Measurements from ENCODE around the gene OXLD1.
A peak's percentile ranks its signal among the peaks of the same experiment; 100 is the strongest.

Gene OXLD1

DNA sequence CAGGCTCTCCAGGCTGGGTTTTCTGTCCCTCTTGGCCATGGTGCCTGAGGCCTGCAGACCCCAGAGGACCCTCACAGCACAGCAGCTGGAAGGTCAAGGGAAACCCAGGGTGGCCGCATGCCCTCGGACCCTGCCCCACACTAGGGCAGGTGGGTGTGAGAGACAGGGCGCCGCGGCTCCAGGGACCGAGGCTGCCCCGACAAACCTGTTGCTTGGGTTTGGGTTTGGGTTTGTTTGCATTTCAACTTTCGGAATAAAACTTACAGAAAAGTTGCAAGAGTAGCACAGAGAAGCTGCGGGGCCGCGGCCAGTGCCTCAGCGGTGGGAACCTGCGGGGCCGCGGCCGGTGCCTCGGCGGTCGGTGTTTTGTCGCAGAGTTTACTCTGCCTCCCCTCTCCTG lies 25.2 kb upstream of the OXLD1 start:
- Mint-ChIP-seq H3K27me3 (no peaks in the 10 kb centered on the region), H3K4me3 (no peak overlapping the region), H3K9me3 (no peaks in the 10 kb centered on the region), H3K4me1 (peaks cover 28% of the 10 kb centered on the region), H3K36me3 (peaks cover 58% of the 10 kb centered on the region), H3K27ac (no peak overlapping the region)
- no peak for ATAC-seq

DNA sequence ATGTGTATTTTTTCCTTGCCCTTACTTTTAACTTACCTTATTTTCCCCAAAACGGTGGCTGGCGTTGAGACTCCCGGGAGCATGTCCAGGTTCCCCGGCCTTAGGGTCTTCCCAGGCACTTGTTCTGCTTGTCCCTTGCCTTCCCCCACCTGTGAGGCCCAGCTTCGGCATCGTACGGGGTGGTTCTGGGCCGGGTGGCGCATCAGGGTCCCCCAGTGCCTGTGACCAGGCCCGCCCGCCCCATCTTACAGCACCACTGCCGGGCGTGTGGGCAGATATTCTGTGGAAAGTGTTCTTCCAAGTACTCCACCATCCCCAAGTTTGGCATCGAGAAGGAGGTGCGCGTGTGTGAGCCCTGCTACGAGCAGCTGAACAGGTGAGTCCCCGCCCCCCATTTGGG lies 24.8 kb upstream of the OXLD1 start:
- H3K4me1 Mint-ChIP-seq, result peaks cover 31% of the 10 kb centered on the region
- no peak for ATAC-seq
- no peaks in the 10 kb centered on the region for H3K27me3 Mint-ChIP-seq
- no peak overlapping the region for H3K4me3 Mint-ChIP-seq
- H3K27ac Mint-ChIP-seq, result no peak overlapping the region
- peaks cover 58% of the 10 kb centered on the region for H3K36me3 Mint-ChIP-seq
- H3K9me3 Mint-ChIP-seq, result no peaks in the 10 kb centered on the region

DNA sequence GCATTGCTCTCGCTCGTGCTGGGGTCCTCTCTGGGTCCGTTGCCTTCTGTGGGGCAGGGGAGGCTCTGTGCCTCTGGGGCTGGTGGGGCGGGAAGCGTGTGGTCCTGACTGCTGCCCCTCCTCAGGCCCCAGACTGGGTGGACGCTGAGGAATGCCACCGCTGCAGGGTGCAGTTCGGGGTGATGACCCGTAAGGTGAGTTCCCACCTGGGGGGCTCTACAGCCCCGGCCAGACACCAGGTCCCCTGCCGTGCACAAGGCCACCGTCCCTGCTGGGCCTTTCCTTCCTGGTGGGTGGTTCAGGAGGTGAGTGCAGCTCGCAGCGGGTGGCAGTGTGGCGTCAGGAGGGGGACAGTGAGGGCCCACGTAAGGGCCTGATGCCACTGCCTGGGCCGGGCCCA lies 24.1 kb upstream of the OXLD1 start:
- peaks cover 56% of the 10 kb centered on the region for H3K36me3 Mint-ChIP-seq
- H3K9me3 Mint-ChIP-seq, result no peaks in the 10 kb centered on the region
- no peaks in the 10 kb centered on the region for H3K27me3 Mint-ChIP-seq
- ATAC-seq, result no peak
- no peak overlapping the region for H3K4me3 Mint-ChIP-seq
- H3K4me1 Mint-ChIP-seq, result peaks cover 38% of the 10 kb centered on the region
- H3K27ac Mint-ChIP-seq, result no peak overlapping the region

DNA sequence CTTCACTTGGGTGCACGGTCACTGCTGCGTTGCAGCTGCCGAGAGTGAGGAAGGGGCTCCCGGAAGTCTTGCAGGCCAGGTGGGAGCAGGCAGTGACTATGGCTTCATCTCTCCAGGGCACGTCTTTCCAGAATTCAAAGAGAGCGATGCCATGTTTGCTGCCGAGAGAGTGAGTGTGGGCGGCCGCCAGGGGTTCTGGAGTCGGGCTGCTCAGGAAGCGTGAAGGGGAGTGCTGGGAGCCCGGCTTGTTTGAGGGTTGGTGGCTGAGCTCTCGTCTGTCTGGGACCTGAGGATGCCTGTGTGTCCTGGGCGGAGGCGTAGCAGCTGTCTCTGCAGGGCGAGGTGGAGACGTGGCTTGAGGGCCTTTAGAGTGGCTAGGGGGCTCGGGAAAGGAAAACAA lies 23.7 kb upstream of the OXLD1 start:
- no peaks in the 10 kb centered on the region for H3K27me3 Mint-ChIP-seq
- peaks cover 56% of the 10 kb centered on the region for H3K36me3 Mint-ChIP-seq
- ATAC-seq, result no peak
- H3K27ac Mint-ChIP-seq, result no peak overlapping the region
- no peaks in the 10 kb centered on the region for H3K9me3 Mint-ChIP-seq
- H3K4me1 Mint-ChIP-seq, result peaks cover 43% of the 10 kb centered on the region
- H3K4me3 Mint-ChIP-seq, result no peak overlapping the region

DNA sequence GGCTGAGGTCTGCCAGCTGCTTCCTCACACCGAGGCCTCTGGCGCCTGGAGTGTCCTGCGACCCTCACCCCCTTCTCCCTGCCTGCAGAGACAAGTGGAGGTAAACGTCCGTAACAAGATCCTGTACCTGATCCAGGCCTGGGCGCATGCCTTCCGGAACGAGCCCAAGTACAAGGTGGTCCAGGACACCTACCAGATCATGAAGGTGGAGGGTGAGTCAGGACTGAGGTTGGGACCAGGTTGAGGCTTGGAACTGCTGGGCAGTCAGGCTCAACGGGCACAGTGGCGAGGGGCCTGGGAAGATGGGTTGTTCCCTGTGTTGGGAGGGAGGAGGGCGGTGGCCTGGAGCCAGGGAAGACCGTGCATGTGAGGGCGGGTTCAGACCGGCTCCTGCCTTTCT lies 22.2 kb upstream of the OXLD1 start:
- peak overlapping the region; percentile 25 for H3K27ac Mint-ChIP-seq
- H3K27me3 Mint-ChIP-seq, result no peaks in the 10 kb centered on the region
- peaks cover 50% of the 10 kb centered on the region for H3K4me1 Mint-ChIP-seq
- ATAC-seq, result no peak
- peaks cover 56% of the 10 kb centered on the region for H3K36me3 Mint-ChIP-seq
- no peaks in the 10 kb centered on the region for H3K9me3 Mint-ChIP-seq
- H3K4me3 Mint-ChIP-seq, result no peak overlapping the region

DNA sequence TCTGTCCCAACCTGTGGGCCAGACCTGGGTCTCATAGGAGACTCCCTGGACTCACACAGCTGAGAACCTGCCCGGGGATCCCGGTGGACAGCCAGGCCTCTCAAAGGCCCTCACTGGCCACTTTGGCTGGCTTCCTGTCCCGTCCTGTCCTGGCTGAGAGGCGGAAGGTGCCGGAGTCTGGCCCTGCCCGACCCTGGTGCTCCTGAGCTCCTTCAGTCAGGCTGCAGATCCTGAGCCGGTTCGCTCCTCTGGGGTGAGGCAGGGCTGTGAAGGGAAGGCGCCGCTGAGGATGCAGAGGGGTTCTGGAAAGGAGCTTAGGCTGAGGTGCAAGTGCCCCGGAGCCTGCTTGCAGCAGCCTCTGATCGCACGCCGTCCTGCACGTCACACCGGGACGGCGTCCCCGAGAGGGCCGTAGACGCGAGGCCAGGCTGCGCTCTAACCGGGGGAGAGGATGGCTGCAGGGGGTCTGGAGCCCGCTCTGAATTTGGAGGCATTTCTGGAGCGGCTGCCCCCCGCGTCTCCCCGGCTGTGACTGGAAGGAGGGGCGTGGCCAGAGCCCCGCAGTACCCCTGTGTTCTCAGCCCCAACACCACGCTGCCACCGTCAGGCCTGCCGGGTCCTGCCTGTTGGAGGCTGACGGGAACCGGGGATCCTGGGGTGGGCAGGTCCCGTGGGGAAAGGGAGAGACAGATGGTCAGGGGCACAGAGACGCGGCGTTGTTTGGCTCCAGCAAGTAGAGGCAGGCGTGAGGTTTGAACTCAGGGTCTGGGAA lies 21.6 kb upstream of the OXLD1 start:
- H3K9me3 Mint-ChIP-seq, result no peaks in the 10 kb centered on the region
- H3K27ac Mint-ChIP-seq, result no peak overlapping the region
- H3K4me3 Mint-ChIP-seq, result no peak overlapping the region
- peaks cover 56% of the 10 kb centered on the region for H3K36me3 Mint-ChIP-seq
- no peak for ATAC-seq
- H3K4me1 Mint-ChIP-seq, result peaks cover 51% of the 10 kb centered on the region
- H3K27me3 Mint-ChIP-seq, result no peaks in the 10 kb centered on the region

DNA sequence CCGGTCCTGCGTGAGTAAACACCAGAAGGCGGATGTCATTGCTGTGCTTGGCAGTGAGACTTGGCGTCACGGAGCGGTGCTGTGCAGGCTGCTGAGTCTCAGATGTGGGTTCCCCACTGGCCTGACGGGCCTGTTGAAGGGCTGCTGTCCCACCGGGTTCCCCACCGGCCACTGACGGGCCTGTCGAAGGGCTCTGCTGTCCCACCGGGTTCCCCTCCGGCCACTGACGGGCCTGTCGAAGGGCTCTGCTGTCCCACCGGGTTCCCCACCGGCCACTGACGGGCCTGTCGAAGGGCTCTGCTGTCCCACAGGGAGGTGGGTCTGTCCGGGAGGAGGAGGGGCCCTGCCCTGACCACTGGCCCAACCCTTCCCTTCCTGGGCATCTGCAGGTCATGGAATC lies 20.2 kb upstream of the OXLD1 start:
- no peak overlapping the region for H3K4me3 Mint-ChIP-seq
- no peaks in the 10 kb centered on the region for H3K9me3 Mint-ChIP-seq
- H3K27ac Mint-ChIP-seq, result no peak overlapping the region
- no peak for ATAC-seq
- H3K27me3 Mint-ChIP-seq, result no peaks in the 10 kb centered on the region
- H3K4me1 Mint-ChIP-seq, result peaks cover 62% of the 10 kb centered on the region
- peaks cover 48% of the 10 kb centered on the region for H3K36me3 Mint-ChIP-seq

DNA sequence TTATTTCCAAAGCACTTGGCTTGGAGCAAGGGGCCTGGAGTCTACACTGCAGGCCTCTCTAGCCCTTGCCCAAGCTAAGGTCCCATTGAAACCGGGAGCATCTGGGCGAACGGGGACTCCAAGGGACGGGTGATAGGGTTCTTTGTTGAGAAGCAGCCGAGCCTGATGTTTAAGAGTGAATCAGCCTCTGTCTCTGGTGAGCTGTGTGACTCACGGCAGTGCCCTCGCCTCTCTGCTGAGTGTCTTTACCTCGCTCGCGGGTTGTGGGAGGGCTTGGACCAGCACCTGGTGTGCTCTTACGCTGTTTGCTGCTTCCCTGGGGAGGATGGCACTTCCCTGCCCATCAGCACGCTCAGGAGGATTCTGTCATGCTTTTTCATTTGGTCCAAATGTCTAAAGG lies 18.7 kb upstream of the OXLD1 start:
- peak overlapping the region; percentile 86 for H3K4me3 Mint-ChIP-seq

DNA sequence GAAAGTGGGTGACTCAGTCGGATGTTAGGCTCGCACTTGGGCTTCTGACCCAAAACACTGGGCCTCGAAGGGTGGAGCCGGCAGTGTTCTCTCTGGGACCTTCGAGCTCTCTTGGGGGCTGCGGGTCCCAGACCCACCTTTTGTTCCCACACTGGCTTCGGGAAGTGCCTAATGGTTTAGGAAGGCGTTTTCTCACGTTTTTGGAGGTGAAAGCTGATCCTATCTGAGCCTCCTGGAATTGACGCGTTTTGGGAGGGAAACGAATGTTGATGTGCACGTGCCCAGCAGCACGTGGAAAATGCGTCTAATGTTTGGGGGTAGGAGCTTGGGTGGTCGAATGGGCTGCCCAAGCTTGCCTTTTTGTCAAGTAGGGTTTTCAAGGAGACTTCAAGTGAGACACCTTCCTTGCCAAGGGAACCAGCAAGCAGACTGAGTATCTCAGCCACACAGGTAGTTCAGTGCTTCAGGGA lies 18.1 kb upstream of the OXLD1 start:
- no peaks in the 10 kb centered on the region for H3K27me3 Mint-ChIP-seq
- peak overlapping the region; percentile 86 for H3K4me3 Mint-ChIP-seq
- no peaks in the 10 kb centered on the region for H3K9me3 Mint-ChIP-seq
- H3K36me3 Mint-ChIP-seq, result peaks cover 30% of the 10 kb centered on the region
- no peak for ATAC-seq
- peaks cover 58% of the 10 kb centered on the region for H3K4me1 Mint-ChIP-seq
- peak overlapping the region; percentile 80 for H3K27ac Mint-ChIP-seq

More for the DNA sequence above, 18.7 kb upstream of the OXLD1 start:
- Mint-ChIP-seq H3K4me1 (peaks cover 63% of the 10 kb centered on the region), H3K27ac (peak overlapping the region; percentile 80), H3K36me3 (peaks cover 37% of the 10 kb centered on the region), H3K9me3 (no peaks in the 10 kb centered on the region), H3K27me3 (no peaks in the 10 kb centered on the region)
- ATAC-seq, result no peak

DNA sequence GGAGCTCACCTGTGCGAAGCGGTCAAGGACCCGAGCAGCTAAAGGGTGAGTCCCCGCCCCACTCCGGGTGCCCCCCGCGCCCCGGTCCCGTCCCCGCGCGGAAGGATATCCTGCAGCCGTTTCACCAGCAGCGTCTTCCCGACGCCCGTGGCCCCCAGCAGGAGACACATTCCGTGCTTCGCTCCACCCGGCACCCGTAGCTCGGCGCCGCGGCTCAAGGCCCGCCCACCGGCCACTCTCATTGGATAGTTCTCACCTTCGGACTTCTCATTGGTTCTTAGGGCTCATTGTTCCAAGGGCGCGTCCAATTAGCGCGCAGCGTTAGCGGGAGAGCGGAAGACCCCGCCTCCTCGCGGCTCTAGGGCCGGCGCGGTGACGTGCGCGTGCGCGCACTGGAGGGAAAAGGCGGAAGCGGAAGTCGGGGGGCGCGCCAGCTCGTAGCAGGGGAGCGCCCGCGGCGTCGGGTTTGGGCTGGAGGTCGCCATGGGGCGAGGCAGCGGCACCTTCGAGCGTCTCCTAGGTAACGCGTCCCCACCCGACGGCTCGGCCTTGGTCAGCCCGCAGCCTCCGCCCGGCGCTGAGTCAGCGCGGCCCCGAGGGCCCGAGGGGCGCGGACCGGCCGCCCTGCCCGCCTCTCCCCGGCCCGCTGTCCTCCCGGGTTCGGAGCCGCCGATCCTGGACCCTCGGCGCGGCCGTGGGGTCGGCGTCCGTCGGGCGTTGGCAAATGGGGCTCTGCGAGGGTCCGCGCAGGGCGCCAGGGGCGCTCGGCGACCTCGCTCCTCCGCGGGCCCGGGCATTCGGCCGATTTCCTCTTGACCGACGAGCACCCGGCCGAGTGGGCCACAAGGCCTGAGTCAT lies 17.4 kb upstream of the OXLD1 start, which contains the start of the genes ARL16 and HGS:
TSS of gene ARL16 (minus strand) at position 214 of the 858 bp plus-strand sequence. CDS start at position 170, 44 bp downstream.
TSS of gene HGS (plus strand) at position 428 of the 858 bp plus-strand sequence. CDS start at position 484, 56 bp downstream.
- peak within 1 kb of the TSS; percentile 86 for H3K4me3 Mint-ChIP-seq
- H3K9me3 Mint-ChIP-seq, result no peaks in the 10 kb centered on the region
- peak within 1 kb of the TSS; percentile 80 for H3K27ac Mint-ChIP-seq
- ATAC-seq, result peak; percentile 99
- peaks cover 24% of the 10 kb centered on the region for H3K36me3 Mint-ChIP-seq
- no peaks in the 10 kb centered on the region for H3K27me3 Mint-ChIP-seq
- peaks cover 51% of the 10 kb centered on the region for H3K4me1 Mint-ChIP-seq

DNA sequence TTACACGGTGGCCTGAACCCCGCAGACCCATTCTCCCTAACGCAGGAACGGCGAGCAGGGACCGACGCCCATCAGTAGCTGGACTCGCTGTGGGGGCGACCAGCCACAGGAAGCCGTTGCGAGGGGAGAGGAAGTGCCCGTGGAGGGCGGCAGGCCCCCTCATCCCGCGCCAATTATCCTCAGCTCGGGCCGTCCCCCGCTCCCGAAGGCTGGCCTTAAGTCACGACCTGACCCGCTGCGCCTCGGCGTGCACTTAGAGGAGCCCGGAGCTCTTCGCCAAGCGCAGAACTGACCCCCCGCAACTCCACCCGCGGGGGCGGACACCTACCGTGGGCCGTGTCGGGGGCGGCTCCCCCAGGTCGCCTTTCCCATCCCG lies 16.8 kb upstream of the OXLD1 start:
- peak overlapping the region; percentile 80 for H3K27ac Mint-ChIP-seq
- H3K9me3 Mint-ChIP-seq, result no peaks in the 10 kb centered on the region
- peaks cover 47% of the 10 kb centered on the region for H3K4me1 Mint-ChIP-seq
- no peak for ATAC-seq
- peak overlapping the region; percentile 86 for H3K4me3 Mint-ChIP-seq
- no peaks in the 10 kb centered on the region for H3K27me3 Mint-ChIP-seq
- peaks cover 19% of the 10 kb centered on the region for H3K36me3 Mint-ChIP-seq

DNA sequence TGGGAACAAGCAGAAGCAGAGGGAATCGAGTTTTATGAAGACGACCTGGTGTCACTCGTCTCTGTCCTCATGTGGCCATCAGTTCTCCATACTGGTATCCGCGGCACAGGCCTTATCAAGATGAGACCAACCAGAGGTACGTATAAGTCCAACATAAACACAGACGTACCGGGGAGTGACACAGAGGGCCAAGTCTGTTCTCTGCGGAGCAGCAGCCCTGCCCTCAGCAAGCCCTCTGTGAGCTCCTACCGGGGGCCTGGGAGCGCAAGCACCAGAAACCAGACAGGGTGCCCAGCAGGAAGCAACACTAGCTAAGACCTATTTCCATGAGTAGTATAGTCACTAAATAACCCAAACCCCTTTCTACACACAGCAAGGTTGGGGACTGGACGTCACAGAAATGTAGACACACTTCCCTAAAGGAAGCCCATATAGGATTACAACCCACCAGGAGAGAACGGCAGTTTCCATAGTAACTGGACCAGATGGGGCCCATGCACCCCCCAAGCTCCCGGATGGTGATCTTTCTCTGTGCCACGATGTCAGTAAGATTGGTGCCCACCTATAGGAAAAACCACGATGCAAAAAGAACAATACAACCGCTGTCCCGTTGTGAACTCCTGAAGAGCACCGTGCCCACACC lies 16.3 kb upstream of the OXLD1 start:
- Mint-ChIP-seq H3K27ac (peak overlapping the region; percentile 80), H3K4me1 (peaks cover 47% of the 10 kb centered on the region)

DNA sequence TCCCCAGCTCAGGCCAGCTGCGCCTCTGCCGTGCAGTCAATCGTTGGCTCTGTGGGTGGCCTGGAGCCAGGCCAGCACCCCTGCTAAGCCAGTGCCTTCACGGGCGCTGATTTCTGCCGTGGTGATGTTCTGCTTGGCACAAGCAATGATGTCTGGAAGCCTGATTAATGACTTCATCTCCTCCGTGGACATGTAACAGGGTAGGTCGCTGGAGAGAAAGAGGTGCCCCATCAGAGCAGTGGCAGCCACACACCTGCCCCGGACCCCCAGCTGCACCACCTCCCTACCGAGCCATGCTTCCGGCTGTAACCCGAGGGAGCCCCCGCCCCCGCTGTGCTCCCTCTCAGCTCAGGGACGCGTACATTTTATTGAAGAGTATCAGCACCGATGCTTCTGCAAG lies 15.3 kb upstream of the OXLD1 start:
- no peak for ATAC-seq
- H3K36me3 Mint-ChIP-seq, result peaks cover 7% of the 10 kb centered on the region
- peaks cover 38% of the 10 kb centered on the region for H3K4me1 Mint-ChIP-seq
- H3K9me3 Mint-ChIP-seq, result no peaks in the 10 kb centered on the region
- H3K4me3 Mint-ChIP-seq, result peak overlapping the region; percentile 12
- no peaks in the 10 kb centered on the region for H3K27me3 Mint-ChIP-seq
- no peak overlapping the region for H3K27ac Mint-ChIP-seq

More for the DNA sequence above, 16.3 kb upstream of the OXLD1 start:
- Mint-ChIP-seq H3K27me3 (no peaks in the 10 kb centered on the region), H3K36me3 (peaks cover 17% of the 10 kb centered on the region), H3K4me3 (peak overlapping the region; percentile 86), H3K9me3 (no peaks in the 10 kb centered on the region)
- no peak for ATAC-seq

DNA sequence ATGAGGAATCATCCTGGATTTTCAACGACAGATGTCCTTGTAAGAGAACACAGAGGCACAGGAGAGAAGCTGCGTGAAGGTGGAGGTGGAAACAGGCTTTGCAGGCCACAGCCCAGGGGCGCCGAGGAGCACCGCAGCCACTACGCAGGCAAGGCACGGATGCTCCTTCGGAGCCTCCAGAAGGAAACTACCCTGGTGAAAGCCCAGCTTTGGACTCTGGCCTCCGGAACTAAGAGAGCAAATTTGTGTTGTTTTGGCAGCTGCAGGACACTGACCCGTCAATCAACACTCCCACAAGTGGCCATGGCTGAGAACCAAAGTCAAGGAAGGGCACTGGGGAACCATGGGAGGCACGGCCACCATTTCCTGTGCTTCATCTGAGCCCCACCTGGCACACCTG lies 13.7 kb upstream of the OXLD1 start:
- Mint-ChIP-seq H3K4me1 (peaks cover 32% of the 10 kb centered on the region), H3K36me3 (no peaks in the 10 kb centered on the region), H3K9me3 (no peaks in the 10 kb centered on the region), H3K27ac (no peak overlapping the region), H3K4me3 (no peak overlapping the region), H3K27me3 (no peaks in the 10 kb centered on the region)
- no peak for ATAC-seq

DNA sequence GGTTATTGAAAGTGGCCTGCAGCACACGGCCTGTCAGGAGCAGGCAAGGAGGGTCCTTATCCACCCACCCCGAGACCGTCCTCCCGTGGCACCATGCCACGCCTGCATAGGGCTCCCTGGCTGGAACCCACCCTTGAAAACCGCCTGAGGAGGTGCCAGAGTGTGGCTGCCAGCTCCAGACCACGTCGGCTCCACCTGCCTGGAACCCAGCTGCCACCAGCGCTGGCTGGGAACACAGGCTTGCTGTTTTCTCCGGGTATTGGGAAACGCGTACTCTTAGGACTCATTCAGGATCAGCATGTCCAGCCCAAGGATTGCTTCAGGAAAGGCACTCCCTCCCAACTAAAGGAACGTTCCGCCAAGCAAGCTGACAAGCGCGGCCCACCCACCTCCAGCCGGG lies 10.5 kb upstream of the OXLD1 start:
- Mint-ChIP-seq H3K4me1 (peaks cover 15% of the 10 kb centered on the region), H3K4me3 (no peak overlapping the region), H3K9me3 (no peaks in the 10 kb centered on the region), H3K27ac (no peak overlapping the region), H3K27me3 (no peaks in the 10 kb centered on the region), H3K36me3 (peaks cover 26% of the 10 kb centered on the region)
- ATAC-seq, result no peak

Measured in stimulated activated memory B cell treated with anti-CD40 and anti-IgM and Interleukin-4, amounts not matched to agents 10 μg/mL and 1 μg/mL and 100 μg/mL, for 72 hours (primary cell).